ENCODE data around the gene GNAI3.
A peak's percentile ranks its signal among the peaks of the same experiment; 100 is the strongest.

GNAI3 gene

GRCh38 chr1:109548321-109549267 lies at the start of gene GNAI3:
GNAI3 (plus strand) TSS chr1:109548615; CDS start chr1:109548721, 106 bp downstream.
- in situ Hi-C loops (cut with MboI; ENCODE audit: low sequenced_read_pairs) = loop anchor here (5.0 to 10.0 kb wide), 3 partner anchors 79 to 436 kb away; partner anchors contain the start of gene AHCYL1
- Histone ChIP-seq H3K9me3 (no peaks in the 10 kb centered on the region; the same call in 1 of the 2 replicates), H3K27me3 (ENCODE audit: low read depth) (no peaks in the 10 kb centered on the region), H3K36me3 (replicated peaks) (no peaks in the 10 kb centered on the region), H3K4me1 (peaks cover 17% of the 10 kb centered on the region), H3K4me3 (peak within 1 kb of the TSS; percentile 90)
- DNase-seq (ENCODE audit: low spot score in 2 of 2) = peak; percentile 91 to 96

DNA sequence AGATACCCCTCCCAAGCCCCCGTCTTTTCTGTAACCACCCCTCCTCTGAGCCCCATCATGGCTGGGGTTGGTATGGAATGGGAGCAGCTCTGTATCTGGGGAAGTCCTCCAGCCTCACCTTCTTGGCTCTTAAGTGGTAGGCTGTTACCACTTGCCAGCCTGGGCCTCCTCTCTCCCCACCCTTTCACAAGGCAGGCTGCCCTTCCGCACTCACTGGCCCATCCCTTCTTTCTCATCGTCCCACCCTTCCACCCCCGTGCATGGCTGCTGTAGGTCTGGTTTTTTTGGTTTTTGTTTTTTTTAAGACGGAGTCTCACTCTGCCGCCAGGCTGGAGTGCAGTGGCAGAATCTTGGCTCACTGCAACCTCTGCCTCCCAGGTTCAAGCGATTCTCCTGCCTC lies 49.3 kb upstream of the GNAI3 start:
- 0 out of 2 replicates have a peak, but pooled peaks cover 4% of the 10 kb centered on the region for H3K4me1 ChIP-seq
- peaks cover 14% of the 10 kb centered on the region for H3K36me3 ChIP-seq (replicated peaks)
- no peak for DNase-seq (ENCODE audit: low spot score in 2 of 2)
- in situ Hi-C loops (cut with MboI; ENCODE audit: low sequenced_read_pairs) = loop anchor here (5.0 kb wide), 1 partner anchor 33 kb away; no protein-coding TSS in a partner anchor
- H3K4me3 ChIP-seq = no peak overlapping the region
- H3K9me3 ChIP-seq = no peaks in the 10 kb centered on the region
- H3K27me3 ChIP-seq (ENCODE audit: low read depth) = no peaks in the 10 kb centered on the region

- Histone ChIP-seq H3K27me3 (ENCODE audit: low read depth) (no peaks in the 10 kb centered on the region), H3K36me3 (replicated peaks) (peaks cover 14% of the 10 kb centered on the region), H3K4me3 (no peak overlapping the region), H3K4me1 (0 out of 2 replicates have a peak, but pooled peaks cover 2% of the 10 kb centered on the region), H3K9me3 (no peaks in the 10 kb centered on the region)
- peak in 1 of 2 experiments; percentile 67 for DNase-seq (ENCODE audit: low spot score in 2 of 2)
- in situ Hi-C loops (cut with MboI; ENCODE audit: low sequenced_read_pairs) = loop anchor here (5.0 kb wide), 1 partner anchor 32 kb away; no protein-coding TSS in a partner anchor
These were observed 48.5 kb upstream of the GNAI3 start for GRCh38 chr1:109499661-109500536.

DNA sequence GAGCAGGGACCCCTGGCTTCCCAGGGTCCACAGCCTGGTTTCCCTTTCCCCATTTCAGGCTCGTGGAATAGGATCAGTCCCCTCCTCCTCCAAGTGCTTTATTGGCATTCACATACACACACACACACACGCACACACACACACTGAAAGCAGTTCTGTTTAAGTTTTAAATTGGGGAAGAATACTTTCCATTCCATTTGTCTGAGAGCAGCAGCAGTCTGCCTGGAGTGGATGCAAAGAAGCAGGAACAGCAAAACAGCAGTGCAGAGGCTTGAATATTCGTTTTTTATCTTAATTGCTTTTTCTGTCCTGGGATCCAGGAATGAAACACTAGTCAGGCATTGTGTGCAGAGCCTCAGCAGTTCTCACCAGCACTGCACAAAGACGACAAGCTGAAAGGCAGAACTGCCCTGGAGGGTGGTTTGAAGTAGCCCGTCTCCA lies 47.5 kb upstream of the GNAI3 start:
- no peak for DNase-seq (ENCODE audit: low spot score in 2 of 2)
- in situ Hi-C loops (cut with MboI; ENCODE audit: low sequenced_read_pairs) = no loop called here

DNA sequence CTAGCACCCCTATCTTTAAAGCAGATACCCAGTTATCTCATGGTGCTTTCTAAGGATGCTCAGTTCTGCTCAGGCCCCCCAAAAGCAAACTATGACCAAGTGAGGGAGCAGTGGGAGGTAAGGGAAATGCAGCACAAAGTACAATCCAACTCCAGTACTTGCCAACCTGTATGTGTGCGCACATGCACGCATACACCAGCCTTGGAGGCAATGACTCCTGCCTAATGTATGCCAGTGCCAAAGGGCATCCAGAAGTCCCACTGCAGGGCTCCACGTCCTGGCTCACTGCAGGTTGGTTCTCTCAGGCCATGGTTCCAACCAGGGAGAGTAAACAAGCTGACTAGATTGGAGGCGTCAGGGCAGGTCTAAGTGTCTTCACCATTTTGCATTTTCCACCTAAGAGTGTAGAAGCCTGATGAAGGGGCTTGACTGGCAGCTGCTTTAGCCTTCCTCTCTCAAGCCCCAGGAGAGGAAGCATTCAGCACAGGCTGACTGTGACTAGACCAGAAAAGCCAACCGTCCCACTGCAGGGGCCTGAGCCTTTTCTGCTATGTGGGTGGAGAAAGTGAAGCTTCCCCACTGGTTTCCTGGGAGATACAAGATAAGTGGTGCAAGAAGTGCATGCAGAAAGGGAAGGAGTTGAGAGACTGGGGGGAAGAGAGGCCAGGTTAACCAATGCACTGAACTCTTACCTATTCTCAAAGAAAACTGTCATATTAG lies 46.6 kb upstream of the GNAI3 start:
- no peaks in the 10 kb centered on the region for H3K9me3 ChIP-seq
- in situ Hi-C loops (cut with MboI; ENCODE audit: low sequenced_read_pairs) = no loop called here
- no peak overlapping the region for H3K4me3 ChIP-seq
- H3K36me3 ChIP-seq (replicated peaks) = peaks cover 10% of the 10 kb centered on the region
- no peaks in the 10 kb centered on the region for H3K4me1 ChIP-seq
- no peaks in the 10 kb centered on the region for H3K27me3 ChIP-seq (ENCODE audit: low read depth)
- no peak for DNase-seq (ENCODE audit: low spot score in 2 of 2)

More for the DNA sequence above, 47.5 kb upstream of the GNAI3 start:
- peaks cover 14% of the 10 kb centered on the region for H3K36me3 ChIP-seq (replicated peaks)
- no peaks in the 10 kb centered on the region for H3K27me3 ChIP-seq (ENCODE audit: low read depth)
- H3K9me3 ChIP-seq = no peaks in the 10 kb centered on the region
- no peaks in the 10 kb centered on the region for H3K4me1 ChIP-seq
- H3K4me3 ChIP-seq = no peak overlapping the region

- peaks cover 10% of the 10 kb centered on the region for H3K36me3 ChIP-seq (replicated peaks)
- H3K4me1 ChIP-seq = no peaks in the 10 kb centered on the region
- H3K27me3 ChIP-seq (ENCODE audit: low read depth) = no peaks in the 10 kb centered on the region
- H3K9me3 ChIP-seq = no peaks in the 10 kb centered on the region
- H3K4me3 ChIP-seq = no peak overlapping the region
- in situ Hi-C loops (cut with MboI; ENCODE audit: low sequenced_read_pairs) = no loop called here
- no peak for DNase-seq (ENCODE audit: low spot score in 2 of 2)
These were observed 46.0 kb upstream of the GNAI3 start for GRCh38 chr1:109502364-109502851.

DNA sequence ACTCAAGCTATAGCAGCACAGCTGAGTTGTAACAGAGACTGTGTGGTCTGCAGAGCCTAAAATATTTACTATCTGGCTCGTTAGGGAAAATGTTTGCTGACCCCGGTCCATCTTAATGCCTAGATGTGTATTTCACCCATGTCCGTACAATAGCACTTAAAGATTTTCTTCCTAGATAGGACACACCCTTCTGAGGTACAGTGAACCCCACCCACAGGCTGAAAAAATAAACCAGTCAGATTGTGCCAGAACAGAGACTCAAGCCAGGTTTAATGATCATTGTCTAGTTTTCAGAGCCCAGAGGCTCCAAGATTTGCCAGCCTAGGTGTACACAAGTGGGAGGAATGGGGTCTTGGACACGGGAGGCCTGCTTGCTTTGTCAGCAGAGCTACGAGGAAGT lies 44.5 kb upstream of the GNAI3 start:
- H3K36me3 ChIP-seq (replicated peaks) = peaks cover 8% of the 10 kb centered on the region
- no peak for DNase-seq (ENCODE audit: low spot score in 2 of 2)
- no peak overlapping the region for H3K4me3 ChIP-seq

DNA sequence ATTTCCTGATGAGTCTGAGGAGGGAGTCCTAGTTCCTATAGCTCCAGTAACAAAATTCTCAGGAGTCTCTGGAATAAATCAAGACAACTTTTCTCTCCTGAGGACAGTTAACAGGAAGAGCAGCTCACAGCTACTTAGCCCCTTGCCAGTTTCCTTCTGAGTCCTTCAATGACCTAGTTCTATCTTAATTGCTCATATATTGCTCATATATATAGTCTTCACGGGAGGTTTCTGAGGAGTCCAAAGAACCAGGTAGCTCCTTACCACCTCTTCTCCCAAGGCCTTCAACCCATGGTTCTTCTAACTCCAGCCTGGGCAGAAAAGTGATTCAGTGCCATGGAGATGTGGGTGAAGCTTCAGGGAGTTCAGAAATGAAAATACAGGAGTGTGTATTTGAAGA lies 43.4 kb upstream of the GNAI3 start:
- peaks cover 6% of the 10 kb centered on the region for H3K4me1 ChIP-seq
- H3K9me3 ChIP-seq = no peaks in the 10 kb centered on the region
- H3K36me3 ChIP-seq (replicated peaks) = peaks cover 8% of the 10 kb centered on the region
- DNase-seq (ENCODE audit: low spot score in 2 of 2) = no peak
- H3K27me3 ChIP-seq (ENCODE audit: low read depth) = no peaks in the 10 kb centered on the region
- in situ Hi-C loops (cut with MboI; ENCODE audit: low sequenced_read_pairs) = no loop called here
- no peak overlapping the region for H3K4me3 ChIP-seq

More for the DNA sequence above, 44.5 kb upstream of the GNAI3 start:
- Histone ChIP-seq H3K27me3 (ENCODE audit: low read depth) (no peaks in the 10 kb centered on the region), H3K4me1 (peaks cover 2% of the 10 kb centered on the region; the same call in 1 of the 2 replicates), H3K9me3 (no peaks in the 10 kb centered on the region)
- in situ Hi-C loops (cut with MboI; ENCODE audit: low sequenced_read_pairs) = no loop called here

DNA sequence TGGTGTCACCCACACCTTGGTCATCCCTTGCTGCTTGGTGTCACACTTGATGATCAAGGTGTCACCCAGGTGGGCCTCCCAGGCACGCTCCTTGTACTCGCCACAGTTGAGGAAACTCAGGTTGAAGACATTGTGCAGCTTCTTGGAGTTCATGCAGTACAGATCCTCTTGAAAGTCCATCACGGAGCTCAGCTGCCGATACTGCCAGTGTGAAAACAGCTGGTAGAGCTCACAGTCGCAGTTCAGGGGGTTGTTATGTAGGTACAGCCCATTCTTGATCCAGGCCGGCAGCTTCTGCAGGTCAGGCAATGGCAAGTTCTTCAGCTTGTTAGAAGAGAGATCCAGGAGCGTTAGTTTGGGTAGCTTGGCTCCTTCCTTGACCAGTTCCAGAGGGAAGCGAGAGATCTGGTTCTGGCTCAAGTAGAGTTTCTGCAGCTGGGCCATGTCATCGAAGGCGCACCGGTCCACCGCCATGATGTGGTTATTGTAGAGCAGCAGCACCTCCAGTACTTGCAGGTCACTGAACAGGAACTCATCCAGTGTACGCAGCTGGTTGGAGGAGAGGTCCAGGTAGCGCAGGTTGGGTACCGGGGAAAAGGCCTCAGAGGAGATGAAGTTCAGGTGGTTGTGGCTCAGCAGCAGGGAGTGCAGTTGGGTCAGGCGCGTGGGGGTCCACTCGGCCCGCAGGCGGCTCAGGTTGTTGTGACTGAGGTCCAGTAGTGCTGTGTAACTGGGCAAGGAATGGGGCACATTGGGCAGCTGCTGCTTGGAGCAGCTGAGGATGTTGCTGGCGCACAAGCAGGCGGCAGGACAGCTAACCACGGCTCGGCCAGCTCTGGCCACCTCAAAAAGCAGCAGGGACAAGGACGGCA lies 40.2 kb upstream of the GNAI3 start:
- Histone ChIP-seq H3K9me3 (no peaks in the 10 kb centered on the region), H3K4me3 (no peak overlapping the region)
- in situ Hi-C loops (cut with MboI; ENCODE audit: low sequenced_read_pairs) = no loop called here

DNA sequence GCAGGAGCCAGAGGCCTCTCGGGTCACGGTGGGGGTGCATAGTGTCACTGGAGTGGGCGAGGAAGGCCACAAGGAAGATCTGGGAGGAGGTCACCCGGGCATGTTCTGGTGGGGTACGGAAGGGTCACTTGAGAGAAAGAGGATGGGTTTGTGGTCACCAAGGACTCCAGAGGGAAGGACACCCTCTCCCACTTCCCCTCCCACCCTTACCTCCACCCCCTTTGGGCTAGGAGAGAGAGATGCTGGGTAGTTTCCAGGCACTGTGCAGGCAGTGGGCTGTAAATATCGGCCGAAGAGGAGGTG lies 39.6 kb upstream of the GNAI3 start:
- in situ Hi-C loops (cut with MboI; ENCODE audit: low sequenced_read_pairs) = no loop called here
- Histone ChIP-seq H3K36me3 (replicated peaks) (no peaks in the 10 kb centered on the region), H3K9me3 (no peaks in the 10 kb centered on the region), H3K27me3 (ENCODE audit: low read depth) (0 out of 2 replicates have a peak, but pooled peaks cover 2% of the 10 kb centered on the region), H3K4me1 (peaks cover 8% of the 10 kb centered on the region), H3K4me3 (peak overlapping the region; percentile 37)
- DNase-seq (ENCODE audit: low spot score in 2 of 2) = no peak

More for the DNA sequence above, 40.2 kb upstream of the GNAI3 start:
- Histone ChIP-seq H3K27me3 (ENCODE audit: low read depth) (0 out of 2 replicates have a peak, but pooled peaks cover 2% of the 10 kb centered on the region), H3K36me3 (replicated peaks) (no peaks in the 10 kb centered on the region), H3K4me1 (peaks cover 8% of the 10 kb centered on the region)
- DNase-seq (ENCODE audit: low spot score in 2 of 2) = no peak

GRCh38 chr1:109509176-109510134 lies 39.0 kb upstream of the GNAI3 start, which contains the start of gene AMIGO1:
AMIGO1 (minus strand) TSS chr1:109509727; CDS start chr1:109508912, 815 bp downstream.
- DNase-seq (ENCODE audit: low spot score in 2 of 2) = peak; percentile 34 to 82
- in situ Hi-C loops (cut with MboI; ENCODE audit: low sequenced_read_pairs) = no loop called here
- H3K36me3 ChIP-seq (replicated peaks) = no peaks in the 10 kb centered on the region
- H3K4me3 ChIP-seq = peak within 1 kb of the TSS; percentile 37
- H3K9me3 ChIP-seq = no peaks in the 10 kb centered on the region
- 0 out of 2 replicates have a peak, but pooled peaks cover 2% of the 10 kb centered on the region for H3K27me3 ChIP-seq (ENCODE audit: low read depth)
- H3K4me1 ChIP-seq = peaks cover 8% of the 10 kb centered on the region
